Progenitor cell of endocrine pancreas (in vitro differentiated cells): ENCODE measurements around the gene NAB1. TPM values are rescaled to one million over a fixed set of nuclear protein-coding genes. Genes with fewer than 3 reads are reported as not detected.

ENCODE experiments used
- DNase-seq: peaks from one replicate; pipeline ENCODE4 v3.0.0; 2021; ENCODE audit warnings: low spot score; ENCODE audit not compliant: unreplicated experiment
- H3K27ac Mint-ChIP-seq: 2 replicates; pipeline ENCODE4 v1.8.0; 2021; ENCODE audit warnings: mild to moderate bottlenecking, moderate library complexity, mixed read lengths
- H3K27me3 Mint-ChIP-seq: 2 replicates; pipeline ENCODE4 v1.8.0; 2021; ENCODE audit warnings: mixed read lengths
- H3K36me3 Mint-ChIP-seq: 2 replicates; pipeline ENCODE4 v1.8.0; 2022; ENCODE audit warnings: mixed read lengths; ENCODE audit not compliant: insufficient read depth
- H3K4me1 Mint-ChIP-seq: 2 replicates; pipeline ENCODE4 v1.8.0; 2021; ENCODE audit warnings: low read depth, mixed read lengths
- H3K4me3 Mint-ChIP-seq: 2 replicates; pipeline ENCODE4 v1.8.0; 2021; ENCODE audit warnings: low read depth, mild to moderate bottlenecking, moderate library complexity, mixed read lengths
- H3K9me3 Mint-ChIP-seq: 2 replicates; pipeline ENCODE4 v1.8.0; 2021; ENCODE audit warnings: low read depth, mixed read lengths
- CTCF ChIP-seq: fragments of 200-600 bp; sonication (generic); IDR thresholded peaks from one replicate; pipeline ENCODE4 v1.5.0; 2021; ENCODE audit warnings: antibody characterized with exemption, mild to moderate bottlenecking; ENCODE audit not compliant: unreplicated experiment
- total RNA-seq: library from RNA; stranded (reverse); gene quantifications from 2 replicates; pipeline ENCODE4 v1.2.1, GENCODE V29; 2021

Gene NAB1
- total RNA-seq, 1 donor from 2014 or later, result 64.1 TPM

DNA sequence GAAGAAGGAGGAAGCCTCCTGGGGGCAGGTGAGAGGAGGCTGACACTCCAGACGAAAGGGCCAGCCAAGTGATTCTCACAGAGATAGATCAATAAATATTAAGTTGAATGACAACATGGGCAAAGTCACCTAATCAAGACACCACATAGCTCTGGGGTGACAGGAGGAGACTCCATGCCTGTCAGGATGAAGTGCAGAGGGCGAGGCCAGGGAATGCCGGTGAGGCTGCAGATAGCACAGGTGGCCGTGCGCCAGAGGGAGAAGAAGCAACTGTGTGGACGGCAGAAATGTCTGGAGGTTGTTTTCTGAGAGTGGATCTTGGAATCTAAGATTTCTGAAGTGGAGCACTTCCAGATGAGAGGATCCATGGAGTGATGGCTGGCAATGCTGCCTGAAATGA is 71.4 kb downstream of the NAB1 start:
- no peak for TF ChIP-seq CTCF
- H3K4me3 Mint-ChIP-seq, result no peak overlapping the region
- DNase-seq, result no peak
- H3K9me3 Mint-ChIP-seq, result peaks cover 7% of the 10 kb centered on the region
- no peaks in the 10 kb centered on the region for H3K27me3 Mint-ChIP-seq
- H3K36me3 Mint-ChIP-seq, result no peaks in the 10 kb centered on the region
- no peak overlapping the region for H3K27ac Mint-ChIP-seq
- H3K4me1 Mint-ChIP-seq, result peaks cover 2% of the 10 kb centered on the region

DNA sequence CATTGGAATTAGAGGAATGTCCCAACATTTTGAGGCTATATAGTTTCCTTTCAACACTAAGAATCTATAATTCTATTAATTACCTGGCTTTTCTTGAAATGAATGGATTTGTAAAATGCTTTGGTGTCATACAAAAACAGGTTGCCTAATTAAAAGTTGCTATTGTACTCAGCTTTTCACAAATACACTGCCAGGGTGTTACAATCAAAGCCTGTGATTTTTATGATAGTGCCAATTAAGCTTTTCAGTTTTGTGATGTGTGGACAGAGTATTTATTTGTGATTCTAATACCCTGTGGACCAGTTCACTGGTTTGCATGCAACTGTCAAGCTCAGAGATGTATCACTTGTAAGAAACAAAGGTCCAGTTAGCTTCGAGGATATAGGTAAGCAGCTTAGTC is 71.8 kb downstream of the NAB1 start:
- Mint-ChIP-seq H3K4me3 (no peak overlapping the region), H3K27me3 (no peaks in the 10 kb centered on the region), H3K4me1 (peaks cover 2% of the 10 kb centered on the region), H3K36me3 (no peaks in the 10 kb centered on the region), H3K9me3 (peaks cover 7% of the 10 kb centered on the region), H3K27ac (no peak overlapping the region)
- DNase-seq, result no peak
- no peak for TF ChIP-seq CTCF

- Mint-ChIP-seq H3K27me3 (no peaks in the 10 kb centered on the region), H3K4me1 (peaks cover 2% of the 10 kb centered on the region), H3K9me3 (no peaks in the 10 kb centered on the region), H3K36me3 (no peaks in the 10 kb centered on the region), H3K4me3 (no peak overlapping the region), H3K27ac (no peak overlapping the region)
- TF ChIP-seq CTCF, result no peak
- no peak for DNase-seq
Measured at GRCh38 chr2:190722061-190722759, 73.3 kb downstream of the NAB1 start.

- H3K4me3 Mint-ChIP-seq, result no peak overlapping the region
- TF ChIP-seq CTCF, result no peak
- no peaks in the 10 kb centered on the region for H3K9me3 Mint-ChIP-seq
- H3K4me1 Mint-ChIP-seq, result peaks cover 2% of the 10 kb centered on the region
- no peak overlapping the region for H3K27ac Mint-ChIP-seq
- DNase-seq, result no peak
- H3K27me3 Mint-ChIP-seq, result no peaks in the 10 kb centered on the region
- no peaks in the 10 kb centered on the region for H3K36me3 Mint-ChIP-seq
Measured at GRCh38 chr2:190722835-190723234, 74.0 kb downstream of the NAB1 start.

DNA sequence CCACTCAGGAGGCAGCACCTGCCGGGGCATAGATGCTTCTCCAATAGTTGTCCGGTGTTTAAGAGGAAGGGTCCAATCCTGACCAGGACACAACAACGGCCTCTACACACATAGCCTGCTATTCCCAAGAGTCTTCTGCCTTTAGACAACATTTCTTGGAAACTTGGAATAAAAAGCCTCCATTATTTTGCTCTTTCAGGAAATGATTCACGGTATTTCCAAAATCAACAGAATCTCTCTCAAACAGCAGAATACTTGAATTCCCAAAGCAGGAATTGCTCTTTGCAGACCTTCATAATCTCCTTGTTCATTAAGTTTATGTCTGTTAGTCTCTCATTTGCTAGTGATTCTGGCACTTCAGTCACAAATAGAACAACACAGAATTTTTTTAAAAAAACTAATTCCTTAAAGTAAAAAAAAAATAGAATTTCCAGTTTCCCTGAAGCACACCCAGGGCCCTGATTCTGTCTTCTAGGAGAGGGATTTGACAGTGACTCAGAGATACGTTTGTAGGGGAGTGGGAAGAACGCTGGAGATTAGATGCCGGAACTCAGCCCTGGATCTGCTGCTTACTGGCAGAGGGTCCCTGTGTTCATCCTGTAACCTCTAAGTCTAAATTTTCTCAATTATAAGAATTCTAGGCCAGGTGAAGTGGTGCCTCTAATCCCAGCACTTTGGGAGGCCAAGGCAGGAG is 74.7 kb downstream of the NAB1 start:
- DNase-seq, result no peak
- no peaks in the 10 kb centered on the region for H3K36me3 Mint-ChIP-seq
- TF ChIP-seq CTCF, result no peak
- H3K4me1 Mint-ChIP-seq, result peaks cover 2% of the 10 kb centered on the region
- H3K4me3 Mint-ChIP-seq, result no peak overlapping the region
- H3K9me3 Mint-ChIP-seq, result no peaks in the 10 kb centered on the region
- H3K27me3 Mint-ChIP-seq, result no peaks in the 10 kb centered on the region
- no peak overlapping the region for H3K27ac Mint-ChIP-seq
